Endodermal cell (in vitro differentiated cells): ENCODE data around the gene SNAPC2. TPM values are rescaled to one million over a fixed set of nuclear protein-coding genes. Genes with fewer than 3 reads are reported as not detected.

ENCODE experiments used
- DNase-seq: peaks from one replicate; pipeline ENCODE4 v3.0.0-alpha.2; 2017
- H3K27ac ChIP-seq: 2 replicates; pipeline ENCODE4 v1.5.1; 2013; ENCODE audit warnings: mild to moderate bottlenecking, low read depth, low read length, moderate library complexity
- H3K27me3 ChIP-seq: 2 replicates; pipeline ENCODE4 v1.6.1; 2013; ENCODE audit warnings: mild to moderate bottlenecking, low read length, moderate library complexity; ENCODE audit not compliant: insufficient read depth, control insufficient read depth, poor library complexity, severe bottlenecking
- H3K36me3 ChIP-seq: 2 replicates; pipeline ENCODE4 v1.7.0; 2013; ENCODE audit warnings: mild to moderate bottlenecking, low read length, moderate library complexity; ENCODE audit not compliant: control insufficient read depth, insufficient read depth
- H3K4me1 ChIP-seq: one replicate; pipeline ENCODE4 v1.7.0; 2013; ENCODE audit warnings: low read length; ENCODE audit not compliant: control insufficient read depth, insufficient read depth
- H3K4me3 ChIP-seq: 2 replicates; pipeline ENCODE4 v1.5.1; 2013; ENCODE audit warnings: mild to moderate bottlenecking, low read length, moderate library complexity
- H3K9ac ChIP-seq: 2 replicates; pipeline ENCODE4 v1.6.1; 2013; ENCODE audit warnings: mild to moderate bottlenecking, low read length, moderate library complexity; ENCODE audit not compliant: poor library complexity, severe bottlenecking; ENCODE audit errors: extremely low read depth
- H3K9me3 ChIP-seq: 2 replicates; pipeline ENCODE4 v1.6.1; 2013; ENCODE audit warnings: mild to moderate bottlenecking, low read length, moderate library complexity; ENCODE audit not compliant: control insufficient read depth
- H3K27ac Mint-ChIP-seq: 2 replicates; pipeline ENCODE4 v1.8.0; 2020; ENCODE audit warnings: mixed read lengths
- H3K27me3 Mint-ChIP-seq: 2 replicates; pipeline ENCODE4 v1.8.0; 2021; ENCODE audit warnings: mild to moderate bottlenecking, mixed read lengths; ENCODE audit not compliant: insufficient read depth
- H3K36me3 Mint-ChIP-seq: 2 replicates; pipeline ENCODE4 v1.8.0; 2020; ENCODE audit warnings: low read depth, mixed read lengths
- H3K4me1 Mint-ChIP-seq: 2 replicates; pipeline ENCODE4 v1.8.0; 2020; ENCODE audit warnings: mixed read lengths
- H3K4me3 Mint-ChIP-seq: 2 replicates; pipeline ENCODE4 v1.8.0; 2020; ENCODE audit warnings: mild to moderate bottlenecking, moderate library complexity, mixed read lengths
- H3K9me3 Mint-ChIP-seq: 2 replicates; pipeline ENCODE4 v1.8.0; 2020; ENCODE audit warnings: mild to moderate bottlenecking, mixed read lengths
- CTCF ChIP-seq: fragments of 200-600 bp; sonication (generic); conservative IDR thresholded peaks from 2 replicates; pipeline ENCODE4 v1.5.0; 2021; ENCODE audit warnings: antibody characterized with exemption, mild to moderate bottlenecking
- WGBS, 2 experiments: methylation state at CpG; one replicate each; pipeline versions ENCODE4 v1.1.5 to v1.1.7; 2013; ENCODE audit warnings: missing lambda C conversion rate in 2 of 2, mixed read lengths in 1 of 2; ENCODE audit not compliant: insufficient coverage in 1 of 2, insufficient read length in 1 of 2; 5-methylcytosine and 5-hydroxymethylcytosine counted together
- total RNA-seq, 2 donors: library from RNA; stranded (reverse); fragmentation: NEBNext Ultra II Directional in 1 of 2; extraction: Animal tissue kit (Norgen Biotek cat#: 25700) in 1 of 2; gene quantifications; 2 replicates in 1 of 2; 3 replicates in 1 of 2; pipeline ENCODE4 v1.2.1, GENCODE V29; 2021

SNAPC2 gene
- total RNA-seq, 2 donors from 2014 or later, result 11.9 to 14.2 TPM

- peaks cover 66% of the 10 kb centered on the region for H3K36me3 Mint-ChIP-seq
- H3K27ac ChIP-seq, result peak overlapping the region; percentile 17
- no peak for DNase-seq
Measured at GRCh38 chr19:7969555-7969939, 49.4 kb downstream of the SNAPC2 start.

GRCh38 chr19:7970716-7971448 is 50.7 kb downstream of the SNAPC2 start:
- no peaks in the 10 kb centered on the region for H3K27me3 ChIP-seq
- peak; percentile 91 for DNase-seq
- H3K27ac ChIP-seq, result no peak overlapping the region
- 59 to 88% methylated on average over 3 to 12 of the region's 12 CpGs for WGBS, 2 experiments
- peak; percentile 95 for TF ChIP-seq CTCF
- no peak overlapping the region for H3K4me3 ChIP-seq
- no peaks in the 10 kb centered on the region for H3K9me3 Mint-ChIP-seq
- no peaks in the 10 kb centered on the region for H3K27me3 Mint-ChIP-seq
- peaks cover 77% of the 10 kb centered on the region for H3K36me3 ChIP-seq
- H3K9me3 ChIP-seq, result no peaks in the 10 kb centered on the region
- H3K4me3 Mint-ChIP-seq, result no peak overlapping the region
- no peak overlapping the region for H3K9ac ChIP-seq
- H3K27ac Mint-ChIP-seq, result peak overlapping the region; percentile 64
- H3K4me1 ChIP-seq, result no peaks in the 10 kb centered on the region
- no peaks in the 10 kb centered on the region for H3K4me1 Mint-ChIP-seq
- H3K36me3 Mint-ChIP-seq, result peaks cover 65% of the 10 kb centered on the region

More at GRCh38 chr19:7969555-7969939, 49.4 kb downstream of the SNAPC2 start:
- H3K9ac ChIP-seq, result no peak overlapping the region
- no peaks in the 10 kb centered on the region for H3K9me3 ChIP-seq
- H3K4me1 Mint-ChIP-seq, result no peaks in the 10 kb centered on the region
- no peaks in the 10 kb centered on the region for H3K27me3 Mint-ChIP-seq
- no peak overlapping the region for H3K4me3 Mint-ChIP-seq
- H3K27ac Mint-ChIP-seq, result peak overlapping the region; percentile 44
- H3K27me3 ChIP-seq, result no peaks in the 10 kb centered on the region
- WGBS, 2 experiments, result 84 to 90% methylated on average over 11 of the region's 11 CpGs
- no peaks in the 10 kb centered on the region for H3K4me1 ChIP-seq
- H3K9me3 Mint-ChIP-seq, result no peaks in the 10 kb centered on the region
- TF ChIP-seq CTCF, result no peak
- peaks cover 78% of the 10 kb centered on the region for H3K36me3 ChIP-seq
- no peak overlapping the region for H3K4me3 ChIP-seq

- Histone ChIP-seq H3K4me3 (no peak overlapping the region), H3K9ac (no peak overlapping the region), H3K36me3 (peaks cover 74% of the 10 kb centered on the region), H3K27ac (no peak overlapping the region), H3K27me3 (no peaks in the 10 kb centered on the region), H3K9me3 (no peaks in the 10 kb centered on the region), H3K4me1 (no peaks in the 10 kb centered on the region)
- Mint-ChIP-seq H3K9me3 (no peaks in the 10 kb centered on the region), H3K4me1 (no peaks in the 10 kb centered on the region), H3K36me3 (peaks cover 61% of the 10 kb centered on the region), H3K27ac (no peak overlapping the region), H3K4me3 (no peak overlapping the region), H3K27me3 (no peaks in the 10 kb centered on the region)
- no peak for DNase-seq
- TF ChIP-seq CTCF, result no peak
- 94 to 96% methylated on average over 25 to 35 of the region's 35 CpGs for WGBS, 2 experiments
Measured at GRCh38 chr19:7971553-7972520, 51.7 kb downstream of the SNAPC2 start.

Other genes starting within 250 kb of the SNAPC2 start
- gene MCEMP1, start 243.2 kb upstream of the SNAPC2 start, total RNA-seq, result not detected
- gene TRAPPC5, start 239.5 kb upstream of the SNAPC2 start, total RNA-seq, result 10 to 100 TPM; 64.6 to 93.1 TPM
- not detected for gene FCER2, start 218.2 kb upstream of the SNAPC2 start, total RNA-seq
- not detected for gene CLEC4G, start 188.2 kb upstream of the SNAPC2 start, total RNA-seq
- not detected for gene CD209, start 172.8 kb upstream of the SNAPC2 start, total RNA-seq
- gene CLEC4M, start 157.1 kb upstream of the SNAPC2 start, total RNA-seq, result not detected
- 1 to 10 TPM; 6.4 to 9.2 TPM for gene EVI5L, start 90.1 kb upstream of the SNAPC2 start, total RNA-seq
- gene PRR36, start 45.9 kb upstream of the SNAPC2 start, total RNA-seq, result 10 to 100 TPM in 1 of 2 donors, 1 to 10 TPM in 1; 9.5 to 20.2 TPM
- gene LRRC8E, start 31.8 kb upstream of the SNAPC2 start, total RNA-seq, result 1 to 10 TPM; 2.8 to 3.4 TPM
- 10 to 100 TPM; 33.4 to 40.0 TPM for gene MAP2K7, start 16.5 kb upstream of the SNAPC2 start, total RNA-seq
- gene TGFBR3L, start 5.5 kb upstream of the SNAPC2 start, total RNA-seq, result 1 to 10 TPM in 1 of 2 donors, under 1 TPM in 1; 0.84 to 2.2 TPM
- 10 to 100 TPM; 60.1 to 87.2 TPM for gene CTXN1, start 5.8 kb downstream of the SNAPC2 start, total RNA-seq
- 10 to 100 TPM; 78.1 to 80.0 TPM for gene TIMM44, start 23.3 kb downstream of the SNAPC2 start, total RNA-seq
- gene ELAVL1, start 85.3 kb downstream of the SNAPC2 start, total RNA-seq, result 100 to 1,000 TPM; 123 to 149 TPM
- not detected for gene CCL25, start 132.4 kb downstream of the SNAPC2 start, total RNA-seq
- gene FBN3, start 229.3 kb downstream of the SNAPC2 start, total RNA-seq, result 100 to 1,000 TPM; 105 to 143 TPM